Activated naive CD4-positive, alpha-beta T cell treated with Interleukin-2 at 50 U/mL for 16 hours (primary cell): Measurements from ENCODE around the gene EGLN2.
A peak's percentile ranks its signal among the peaks of the same experiment; 100 is the strongest.
"Not testable (repeated sequence)": the region's sequence is repeated elsewhere in the genome, so short reads cannot be mapped to it uniquely, and the experiment has no call there.

Experiments
- DNase-seq: peaks from one replicate; pipeline ENCODE4 v3.0.0-alpha.2; 2020

EGLN2 gene

GRCh38 chr19:40776932-40777644 lies 21.9 kb upstream of the EGLN2 start:
- DNase-seq: peak; percentile 88

- no peak for DNase-seq
Observed at GRCh38 chr19:40777645-40777936, 21.4 kb upstream of the EGLN2 start.

- DNase-seq: peak; percentile 100
Observed at GRCh38 chr19:40777937-40778705, 20.9 kb upstream of the EGLN2 start, which contains the start of gene RAB4B. Gene RAB4B (plus strand): TSS chr19:40778247. CDS start chr19:40778376, 129 bp downstream.

GRCh38 chr19:40778706-40779284 lies 20.2 kb upstream of the EGLN2 start:
- DNase-seq: no peak

- no peak for DNase-seq
Observed at GRCh38 chr19:40780582-40780981, 18.4 kb upstream of the EGLN2 start.

GRCh38 chr19:40781140-40781539 lies 17.9 kb upstream of the EGLN2 start:
- DNase-seq: no peak

GRCh38 chr19:40783711-40784110 lies 15.3 kb upstream of the EGLN2 start:
- DNase-seq: no peak

- DNase-seq: not testable (repeated sequence)
Observed at GRCh38 chr19:40784146-40784545, 14.8 kb upstream of the EGLN2 start.

GRCh38 chr19:40785526-40785925 lies 13.5 kb upstream of the EGLN2 start:
- no peak for DNase-seq

- DNase-seq: no peak
Observed at GRCh38 chr19:40786060-40787037, 12.6 kb upstream of the EGLN2 start.

GRCh38 chr19:40791349-40791748 lies 7.6 kb upstream of the EGLN2 start:
- DNase-seq: no peak

GRCh38 chr19:40791996-40792395 lies 7.0 kb upstream of the EGLN2 start:
- DNase-seq: no peak

- no peak for DNase-seq
Observed at GRCh38 chr19:40797166-40797962, 1.6 kb upstream of the EGLN2 start.

- peak; percentile 69 for DNase-seq
Observed at GRCh38 chr19:40797963-40798682, 868 bp upstream of the EGLN2 start.

- no peak for DNase-seq
Observed at GRCh38 chr19:40799558-40800338, 757 bp downstream of the EGLN2 start.

- DNase-seq: no peak
Observed at GRCh38 chr19:40800339-40800996, 1.5 kb downstream of the EGLN2 start.

- DNase-seq: no peak
Observed at GRCh38 chr19:40800997-40801377, 2.0 kb downstream of the EGLN2 start.

- DNase-seq: no peak
Observed at GRCh38 chr19:40801426-40802299, 2.7 kb downstream of the EGLN2 start.
